NCI-H128 (cell line): ENCODE measurements around the gene NCK1.
"Not testable (repeated sequence)": the region's sequence is repeated elsewhere in the genome, so short reads cannot be mapped to it uniquely, and the experiment has no call there.

Source experiments
- DNase-seq: peaks from one replicate; lab custom pipeline; 2025; ENCODE audit not compliant: unreplicated experiment; lab: John Stamatoyannopoulos, UW

The NCK1 gene

DNA sequence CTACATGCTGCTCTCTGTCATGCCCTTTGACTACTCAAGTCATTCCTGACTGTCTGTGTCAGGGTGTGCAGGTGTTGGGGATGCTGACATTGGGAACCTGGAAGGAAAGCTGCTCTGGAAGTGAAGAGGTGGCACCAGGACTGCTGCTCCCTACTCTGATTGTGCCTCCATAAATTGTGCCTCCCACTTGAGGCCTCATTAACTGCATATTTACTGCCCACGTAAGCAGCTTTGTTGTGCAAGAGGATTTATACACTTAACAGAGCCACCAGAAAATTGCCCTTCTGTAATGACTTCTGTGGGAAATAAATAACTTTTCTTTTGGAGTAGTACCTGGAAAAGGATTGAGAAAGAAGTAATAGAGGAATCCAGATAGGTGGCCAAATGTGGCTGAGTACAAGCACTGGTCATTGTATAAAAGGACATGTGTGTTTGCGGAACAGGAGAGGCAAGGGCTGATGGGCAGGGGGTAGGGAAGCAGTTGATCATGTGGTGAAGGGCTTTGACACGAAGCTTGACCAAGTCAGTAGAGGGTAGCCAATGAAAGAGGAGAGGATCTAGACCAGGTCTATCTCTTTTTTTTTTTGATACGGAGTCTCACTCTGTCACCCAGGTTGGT, 120.6 kb downstream of the NCK1 start:
- DNase-seq: no peak

DNA sequence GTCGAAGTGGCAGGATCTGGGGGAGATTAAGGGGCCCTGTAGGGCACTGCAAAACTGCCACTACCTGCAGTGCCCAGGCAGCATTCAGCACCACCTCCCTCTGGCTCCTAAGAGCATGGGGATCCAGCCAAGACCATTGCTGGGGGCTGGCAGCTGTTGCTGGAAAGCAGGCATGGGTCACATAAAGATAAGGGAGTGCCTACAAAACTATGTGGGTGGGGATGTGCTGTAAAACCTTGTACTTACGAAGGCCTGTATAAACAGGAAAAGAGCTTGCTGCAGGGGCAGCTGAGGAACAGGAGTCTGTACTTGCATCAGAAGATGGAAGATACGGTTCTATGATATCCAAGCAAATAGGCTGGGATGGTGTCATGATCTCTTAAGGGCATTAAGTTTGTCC, 122.8 kb downstream of the NCK1 start:
- DNase-seq: no peak

DNA sequence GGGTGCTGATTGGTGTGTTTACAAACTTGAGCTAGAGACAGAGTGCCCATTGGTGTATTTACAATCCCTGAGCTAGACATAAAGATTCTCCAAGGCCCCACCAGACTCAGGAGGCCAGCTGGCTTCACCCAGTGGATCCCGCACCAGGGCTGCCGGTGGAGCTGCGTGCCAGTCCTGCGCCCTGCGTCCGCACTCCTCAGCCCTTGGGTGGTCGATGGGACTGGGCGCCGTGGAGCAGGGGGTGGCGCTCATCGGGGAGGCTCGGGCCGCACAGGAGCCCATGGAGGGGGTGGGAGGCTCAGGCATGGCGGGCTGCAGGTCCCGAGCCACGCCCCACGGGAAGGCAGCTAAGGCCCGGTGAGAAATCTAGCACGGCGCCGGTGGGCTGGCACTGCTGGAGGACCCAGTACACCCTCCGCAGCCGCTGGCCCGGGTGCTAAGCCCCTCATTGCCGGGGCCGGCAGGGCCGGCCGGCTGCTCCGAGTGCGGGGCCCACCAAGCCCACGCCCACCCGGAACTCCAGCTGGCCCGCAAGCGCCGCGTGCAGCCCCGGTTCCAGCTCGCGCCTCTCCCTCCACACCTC, 125.5 kb downstream of the NCK1 start:
- DNase-seq: not testable (repeated sequence)

DNA sequence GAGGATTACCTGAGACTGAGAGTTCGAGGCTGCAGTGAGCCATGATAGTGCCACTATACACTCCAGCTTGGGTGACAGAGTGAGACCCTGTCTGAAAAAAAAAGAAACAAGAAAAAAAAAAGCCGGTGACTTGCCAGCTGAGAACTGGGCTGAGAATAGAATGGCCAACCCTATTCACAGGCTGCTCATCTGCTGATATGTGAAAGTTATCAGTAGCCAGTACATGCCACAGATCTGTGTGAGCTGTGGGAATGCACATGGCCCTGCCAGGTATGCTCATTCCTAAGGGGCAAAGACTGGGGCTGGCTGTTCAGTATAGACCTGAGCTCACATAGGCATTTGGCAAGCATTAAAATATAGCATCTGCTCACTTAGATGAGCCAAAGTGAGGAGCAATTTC, 126.6 kb downstream of the NCK1 start:
- no peak for DNase-seq

DNA sequence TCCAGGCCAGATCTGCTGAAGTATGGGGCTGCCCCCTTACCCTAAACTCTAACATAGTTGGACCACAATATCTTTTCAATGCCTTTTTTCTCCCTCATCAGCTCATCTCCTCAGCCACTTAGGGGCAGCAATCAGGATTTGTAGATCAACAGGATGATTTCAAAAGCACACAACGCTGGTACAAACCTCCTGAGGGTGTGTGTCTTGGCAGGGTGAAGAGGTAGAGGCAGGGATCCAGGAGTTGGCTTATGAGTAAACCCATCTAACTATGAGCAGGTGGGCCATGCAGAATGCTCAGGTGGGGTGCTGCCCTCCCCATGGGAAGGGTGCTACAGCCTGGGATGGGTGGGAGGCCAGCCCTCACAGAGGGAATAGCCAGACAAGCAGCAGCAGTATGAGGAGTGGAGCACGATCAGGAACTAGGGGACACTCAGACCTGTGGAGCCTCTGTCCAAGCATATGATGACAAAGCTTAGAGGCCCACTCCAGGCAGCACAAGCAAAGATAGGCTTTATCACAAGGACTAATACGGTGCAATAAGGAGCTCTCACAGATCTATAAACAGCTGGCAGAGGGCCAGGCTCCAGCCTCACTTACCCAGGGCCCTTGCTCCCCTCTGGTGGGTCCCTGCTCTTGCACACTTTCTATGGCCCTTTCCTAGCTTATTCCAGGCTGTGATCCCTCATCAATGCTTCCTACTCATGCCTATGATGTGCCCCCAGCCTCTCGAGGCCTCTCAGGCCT, 127.9 kb downstream of the NCK1 start:
- DNase-seq: no peak

DNA sequence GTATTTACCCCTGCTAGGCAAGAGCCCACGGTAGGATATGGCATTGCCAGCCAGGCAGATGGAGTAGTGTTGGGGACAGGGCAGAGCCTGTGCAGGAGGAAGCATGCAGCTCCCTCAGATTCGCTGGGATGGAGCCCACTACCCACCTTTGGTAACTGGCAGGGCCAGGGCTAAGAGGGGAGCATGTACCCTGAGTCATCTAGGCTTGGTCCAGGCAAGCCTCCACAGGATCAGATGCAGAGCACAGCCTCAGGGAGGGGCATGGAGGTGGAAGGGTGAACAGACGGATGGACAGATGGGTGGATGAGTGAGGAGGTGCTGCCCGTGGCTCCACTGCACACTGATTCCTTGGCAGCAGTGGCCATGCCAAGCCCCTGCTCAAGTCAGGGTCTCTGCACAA, 128.8 kb downstream of the NCK1 start:
- no peak for DNase-seq

DNA sequence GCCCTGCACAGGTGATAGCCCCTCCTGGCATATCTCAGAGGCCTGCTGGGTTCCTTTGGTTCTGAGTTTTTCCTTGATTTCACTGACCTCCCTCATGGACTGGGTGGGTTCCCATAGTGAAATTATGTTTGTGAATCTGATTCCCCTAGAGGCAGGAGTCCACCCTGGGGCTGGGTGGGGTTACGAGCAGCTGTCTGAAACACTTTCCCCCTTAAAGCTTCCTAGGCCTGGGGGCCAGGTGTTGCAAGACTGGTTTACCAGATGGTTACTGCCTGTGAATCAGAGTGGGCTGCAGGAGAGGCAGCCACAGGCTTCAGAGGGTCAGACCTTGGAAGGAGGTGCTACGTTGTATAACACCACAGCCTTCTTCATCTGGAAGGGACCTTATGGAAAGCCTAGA, 130.1 kb downstream of the NCK1 start:
- DNase-seq: no peak

DNA sequence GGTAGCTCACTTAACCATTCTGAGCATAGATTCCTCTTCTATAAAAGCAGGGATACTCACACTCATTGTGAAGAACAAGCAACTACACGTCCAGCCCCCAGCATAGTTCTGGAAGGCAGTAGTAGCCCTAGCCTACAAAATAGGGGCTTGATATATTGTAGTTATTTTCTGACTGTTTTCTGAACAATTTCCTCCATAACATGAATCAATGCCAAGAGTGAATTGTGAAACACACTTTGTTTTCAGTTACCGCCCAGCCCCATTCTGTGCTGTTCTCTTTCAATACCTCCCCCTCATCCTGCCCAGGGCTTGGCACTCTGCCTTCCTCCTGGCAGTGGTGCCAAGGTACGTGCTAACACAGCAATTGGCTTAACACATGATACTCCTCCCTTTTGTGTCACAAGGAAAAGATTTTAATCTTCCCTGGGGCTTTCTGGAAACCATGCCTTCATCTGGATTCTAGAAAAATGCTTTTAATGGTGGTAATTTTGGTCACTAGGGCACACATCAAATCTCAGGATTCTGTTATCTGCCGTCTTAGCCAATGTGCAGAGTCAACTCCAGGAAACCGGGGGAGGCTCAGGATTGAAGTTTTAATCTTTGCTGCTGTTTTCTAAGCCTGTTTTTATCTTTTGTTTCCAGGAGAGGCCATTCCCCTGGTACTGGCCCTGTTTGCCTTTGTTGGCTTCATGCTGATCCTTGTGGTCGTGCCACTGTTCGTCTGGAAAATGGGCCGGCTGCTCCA, 132.9 kb downstream of the NCK1 start:
- no peak for DNase-seq

DNA sequence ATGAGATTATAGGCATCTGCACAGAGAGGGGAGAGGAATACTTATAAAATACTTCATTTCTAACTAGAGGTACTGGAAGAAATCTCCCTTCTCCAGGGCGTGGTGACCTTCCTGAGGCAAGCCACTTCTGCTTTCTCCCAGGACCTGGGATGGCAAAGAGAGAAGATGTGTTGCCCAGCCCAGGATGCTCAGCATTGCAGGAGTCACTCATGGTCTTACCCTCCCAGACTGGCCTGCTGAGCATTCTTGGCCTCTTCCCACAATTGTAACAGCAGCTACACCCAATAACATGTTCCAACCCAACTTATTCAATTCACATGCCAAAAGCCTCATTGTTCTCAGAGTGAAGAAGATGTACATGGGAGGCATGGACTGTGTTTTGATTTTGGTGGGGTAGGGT, 133.6 kb downstream of the NCK1 start:
- DNase-seq: no peak
